ENCODE results near the gene ARL5C. TPM values are rescaled to one million over a fixed set of nuclear protein-coding genes. Genes with fewer than 3 reads are reported as not detected.

ARL5C gene, protein sequence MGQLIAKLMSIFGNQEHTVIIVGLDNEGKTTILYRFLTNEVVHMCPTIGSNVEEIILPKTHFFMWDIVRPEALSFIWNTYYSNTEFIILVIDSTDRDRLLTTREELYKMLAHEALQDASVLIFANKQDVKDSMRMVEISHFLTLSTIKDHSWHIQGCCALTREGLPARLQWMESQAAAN
- not detected in 2 replicates for total RNA-seq

GRCh38 chr17:39165841-39166349 is at the start of gene ARL5C:
Gene ARL5C (minus strand): TSS chr17:39166161. CDS start chr17:39165760, 401 bp downstream.

GRCh38 chr17:39200070-39200879 is 34.3 kb upstream of the ARL5C start, which contains the start of gene RPL19:
Gene RPL19 (plus strand): TSS chr17:39200283. CDS start chr17:39200345, 62 bp downstream.

GRCh38 chr17:39197380-39198185 is 31.6 kb upstream of the ARL5C start, which contains the start of gene CACNB1:
Gene CACNB1 (minus strand): TSS chr17:39197669. CDS start chr17:39197495, 174 bp downstream.

GRCh38 chr17:39151150-39151942 is 14.6 kb downstream of the ARL5C start, which contains the start of gene PLXDC1:
Gene PLXDC1 (minus strand): TSS chr17:39151637. CDS start chr17:39151437, 200 bp downstream.

Other genes starting within 250 kb of the ARL5C start
- not detected in 2 replicates for gene FBXO47, start 198.8 kb downstream of the ARL5C start, total RNA-seq
- not detected in 2 replicates for gene PLXDC1, start 14.5 kb downstream of the ARL5C start, total RNA-seq
- gene CACNB1, start 31.5 kb upstream of the ARL5C start, total RNA-seq: 1.1 and 5.5 TPM in 2 replicates
- gene RPL19, start 34.1 kb upstream of the ARL5C start, total RNA-seq: 1,970 and 2,078 TPM in 2 replicates
- not detected in 2 replicates for gene STAC2, start 59.8 kb upstream of the ARL5C start, total RNA-seq
- 7.8 and 12.8 TPM in 2 replicates for gene FBXL20, start 235.5 kb upstream of the ARL5C start, total RNA-seq

Measured in epithelial cell of umbilical artery (primary cell).